B cell (primary cell): ENCODE results near the gene HES1. TPM values are rescaled to one million over a fixed set of nuclear protein-coding genes. Genes with fewer than 3 reads are reported as not detected.

Source experiments
- ATAC-seq: fragments of 200-7000 bp; cut with Tn5 transposase; one replicate; pipeline ENCODE4 v1.10.0; 2021; ENCODE audit warnings: low read depth, mild to moderate bottlenecking, moderate number of reproducible peaks, moderate library complexity
- CTCF ChIA-PET: fragments of 350-600 bp; sonication (Branson Sonifier 250); formaldehyde crosslinking; loops from one replicate; lab custom pipeline; 2021; ENCODE audit warnings: antibody characterized with exemption, inconsistent platforms; lab: Charles Lee
- POLR2A ChIA-PET: fragments of 350-600 bp; sonication (Branson Sonifier 250); formaldehyde crosslinking; loops from one replicate; lab custom pipeline; 2021; ENCODE audit warnings: antibody characterized with exemption; lab: Charles Lee
- DNase-seq: peaks from one replicate; pipeline ENCODE4 v3.0.0; 2013
- H2AFZ ChIP-seq: 2 replicates; pipeline ENCODE4 v1.6.1; 2012; ENCODE audit warnings: mild to moderate bottlenecking, low read depth, low read length; ENCODE audit not compliant: insufficient read depth, poor library complexity, severe bottlenecking
- H3K27ac ChIP-seq, 2 donors: 1 replicate in 1 of 2; 2 replicates in 1 of 2; pipeline ENCODE4 v1.5.1; 2012 to 2013; ENCODE audit warnings: low read length in 2 of 2, mild to moderate bottlenecking in 2 of 2, moderate library complexity in 1 of 2
- H3K27me3 ChIP-seq, 4 experiments: fragments of 200-600 bp in 1 of 4; sonication (generic) in 1 of 4; replicated peaks in 1 of 4; 1 replicate in 2 of 4; 2 replicates in 2 of 4; pipeline versions ENCODE4 v1.6.1 to v1.7.0; 2013 to 2016; ENCODE audit warnings: low read length in 3 of 4, mild to moderate bottlenecking in 2 of 4, mixed read lengths in 1 of 4, moderate library complexity in 1 of 4; ENCODE audit not compliant: insufficient read depth in 4 of 4, control insufficient read depth in 3 of 4; ENCODE audit errors: control extremely low read depth in 1 of 4
- H3K36me3 ChIP-seq, 2 experiments: replicated peaks in 1 of 2; 1 replicate in 1 of 2; 2 replicates in 1 of 2; pipeline versions ENCODE4 v1.6.1 to v1.7.1; 2013; ENCODE audit warnings: low read length in 1 of 2; ENCODE audit not compliant: insufficient read depth in 2 of 2, control insufficient read depth in 1 of 2; ENCODE audit errors: control extremely low read depth in 1 of 2, extremely low read depth in 1 of 2
- H3K4me1 ChIP-seq, 2 donors: fragments of 200-600 bp in 1 of 2; sonication (generic) in 1 of 2; 1 replicate in 1 of 2; 2 replicates in 1 of 2; pipeline versions ENCODE4 v1.5.1 to v1.6.1; 2013 to 2017; ENCODE audit warnings: low read length in 2 of 2; ENCODE audit not compliant: control insufficient read depth in 2 of 2, insufficient read depth in 2 of 2
- H3K4me2 ChIP-seq: replicated peaks from 2 replicates; pipeline ENCODE3; 2012; ENCODE audit warnings: mild to moderate bottlenecking, low read depth, low read length; ENCODE audit not compliant: poor library complexity, severe bottlenecking
- H3K4me3 ChIP-seq, 5 experiments: fragments of 200-600 bp in 1 of 5; sonication (generic) in 1 of 5; 1 replicate in 3 of 5; 2 replicates in 2 of 5; pipeline versions ENCODE4 v1.5.1 to v1.7.0; 2011 to 2016; ENCODE audit warnings: low read length in 4 of 5, mild to moderate bottlenecking in 4 of 5, low read depth in 2 of 5, control low read depth in 1 of 5, moderate library complexity in 1 of 5; ENCODE audit not compliant: insufficient read depth in 1 of 5; ENCODE audit errors: control extremely low read depth in 1 of 5, extremely low read depth in 1 of 5
- H3K79me2 ChIP-seq: fragments of 200-600 bp; sonication (generic); one replicate; pipeline ENCODE4 v1.6.0; 2016; ENCODE audit warnings: low read length; ENCODE audit not compliant: control insufficient read depth, insufficient read depth
- H3K9ac ChIP-seq: fragments of 200-600 bp; sonication (generic); 2 replicates; pipeline ENCODE4 v1.6.1; 2017; ENCODE audit warnings: mild to moderate bottlenecking, low read length, moderate library complexity
- H3K9me3 ChIP-seq, 3 donors: one replicate each; pipeline versions ENCODE4 v1.6.1 to v1.7.1; 2013; ENCODE audit warnings: low read length in 2 of 3; ENCODE audit not compliant: control insufficient read depth in 2 of 3, insufficient read depth in 1 of 3; ENCODE audit errors: control extremely low read depth in 1 of 3
- H4K20me1 ChIP-seq: 2 replicates; pipeline ENCODE4 v1.6.0; 2012; ENCODE audit warnings: mild to moderate bottlenecking, low read length; ENCODE audit not compliant: insufficient read depth, control insufficient read depth, poor library complexity, severe bottlenecking
- H3K27ac Mint-ChIP-seq: one replicate; pipeline ENCODE4 v1.8.0; 2021; ENCODE audit warnings: mixed read lengths
- H3K27me3 Mint-ChIP-seq: one replicate; pipeline ENCODE4 v1.8.0; 2021; ENCODE audit warnings: mixed read lengths
- H3K4me1 Mint-ChIP-seq: one replicate; pipeline ENCODE4 v1.8.0; 2021; ENCODE audit warnings: mixed read lengths
- H3K4me3 Mint-ChIP-seq: one replicate; pipeline ENCODE4 v1.8.0; 2021; ENCODE audit warnings: mixed read lengths
- H3K9me3 Mint-ChIP-seq: one replicate; pipeline ENCODE4 v1.8.0; 2022; ENCODE audit warnings: mixed read lengths; ENCODE audit not compliant: insufficient read depth
- EZH2 ChIP-seq: IDR thresholded peaks from 2 replicates; pipeline ENCODE4 v1.6.1; 2012; ENCODE audit warnings: borderline replicate concordance, low read depth, mild to moderate bottlenecking, moderate library complexity, low read length; ENCODE audit not compliant: insufficient read depth, poor library complexity, severe bottlenecking
- WGBS: methylation state at CpG from one replicate; pipeline ENCODE4 v1.1.5; 2013; ENCODE audit warnings: missing lambda C conversion rate; ENCODE audit not compliant: insufficient coverage; 5-methylcytosine and 5-hydroxymethylcytosine counted together
- intact Hi-C: fragments of 100-400 bp; cut with micrococcal nuclease; formaldehyde crosslinking; loops from one replicate; pipeline ENCODE4 v1.10.0; 2022
- polyA plus RNA-seq: library from polyadenylated mRNA; depleted of rRNA; stranded (reverse); fragments of >200 nt; gene quantifications from 2 replicates; pipeline ENCODE4 v1.2.3, GENCODE V29; 2012
- total RNA-seq, 2 donors: library from RNA; stranded (reverse); fragments of 120-200 nt in 1 of 2; gene quantifications; 1 replicate in 1 of 2; 2 replicates in 1 of 2; pipeline versions ENCODE4 v1.2.3 to v1.2.4, GENCODE V29; 2013 to 2022
- TF ChIP-seq, protein P1 (sequence below): fragments of 200-600 bp; IDR thresholded peaks from one replicate; pipeline ENCODE4 v1.8.0; 2022; ENCODE audit warnings: antibody characterized with exemption, mild to moderate bottlenecking

The HES1 gene
- total and polyA plus RNA-seq, 2 donors (not counting 1 experiment from before 2014, with no cell fraction given), result 2.4 to 60.3 TPM

DNA sequence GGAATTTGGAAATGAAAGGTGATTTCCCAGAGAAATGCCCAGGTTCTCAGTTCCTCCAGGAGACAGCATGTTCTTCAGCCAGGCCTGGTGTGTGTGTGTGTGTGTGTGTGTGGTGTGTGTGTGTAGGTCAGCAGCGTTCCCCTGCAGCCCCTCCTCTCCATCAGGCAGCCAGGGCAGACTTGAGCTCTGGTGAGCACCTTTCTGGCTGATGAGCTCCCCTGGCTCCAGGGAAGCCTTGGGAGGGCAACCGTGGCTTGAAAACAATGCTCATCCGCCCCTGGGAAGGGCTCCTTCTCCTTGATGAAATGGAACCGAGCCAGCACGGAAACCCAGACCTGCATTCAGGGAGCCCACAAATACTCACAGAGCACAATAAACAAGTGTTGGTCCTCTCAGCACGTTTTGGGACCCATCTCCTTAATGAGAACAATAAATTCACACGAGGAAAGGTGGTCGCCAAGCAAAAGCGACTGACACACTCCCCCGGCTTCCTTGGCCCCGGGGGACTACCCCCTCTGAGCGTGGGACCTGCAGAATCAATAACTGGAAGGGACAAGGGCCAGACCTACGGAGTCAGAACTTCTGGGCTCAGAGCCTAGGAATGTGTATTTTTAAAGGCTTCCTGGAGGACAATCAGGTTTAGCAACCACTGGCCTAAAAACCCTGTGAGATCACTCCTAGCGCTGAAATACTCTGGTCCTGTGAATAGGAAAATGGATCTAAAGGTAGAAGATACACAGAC is 38.6 kb upstream of the HES1 start:
- Mint-ChIP-seq H3K4me3 (no peak overlapping the region), H3K27me3 (no peaks in the 10 kb centered on the region), H3K27ac (peak overlapping the region; percentile 26), H3K4me1 (peaks cover 57% of the 10 kb centered on the region), H3K9me3 (no peaks in the 10 kb centered on the region)
- peaks cover 28 to 57% of the 10 kb centered on the region in 2 donors for H3K4me1 ChIP-seq
- H3K4me2 ChIP-seq, result no peak overlapping the region
- H4K20me1 ChIP-seq, result no peaks in the 10 kb centered on the region
- POLR2A ChIA-PET, result interaction anchor here (0.7 kb wide), 1 partner anchor 124 kb away, joined by 3 read pairs; no protein-coding TSS in a partner anchor
- TF ChIP-seq, protein P1, sequence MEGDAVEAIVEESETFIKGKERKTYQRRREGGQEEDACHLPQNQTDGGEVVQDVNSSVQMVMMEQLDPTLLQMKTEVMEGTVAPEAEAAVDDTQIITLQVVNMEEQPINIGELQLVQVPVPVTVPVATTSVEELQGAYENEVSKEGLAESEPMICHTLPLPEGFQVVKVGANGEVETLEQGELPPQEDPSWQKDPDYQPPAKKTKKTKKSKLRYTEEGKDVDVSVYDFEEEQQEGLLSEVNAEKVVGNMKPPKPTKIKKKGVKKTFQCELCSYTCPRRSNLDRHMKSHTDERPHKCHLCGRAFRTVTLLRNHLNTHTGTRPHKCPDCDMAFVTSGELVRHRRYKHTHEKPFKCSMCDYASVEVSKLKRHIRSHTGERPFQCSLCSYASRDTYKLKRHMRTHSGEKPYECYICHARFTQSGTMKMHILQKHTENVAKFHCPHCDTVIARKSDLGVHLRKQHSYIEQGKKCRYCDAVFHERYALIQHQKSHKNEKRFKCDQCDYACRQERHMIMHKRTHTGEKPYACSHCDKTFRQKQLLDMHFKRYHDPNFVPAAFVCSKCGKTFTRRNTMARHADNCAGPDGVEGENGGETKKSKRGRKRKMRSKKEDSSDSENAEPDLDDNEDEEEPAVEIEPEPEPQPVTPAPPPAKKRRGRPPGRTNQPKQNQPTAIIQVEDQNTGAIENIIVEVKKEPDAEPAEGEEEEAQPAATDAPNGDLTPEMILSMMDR, result no peak
- TF ChIP-seq EZH2, result no peak
- WGBS, result 88% methylated on average over 9 of the region's 14 CpGs
- CTCF ChIA-PET, result no interaction called here
- H3K9me3 ChIP-seq, result no peaks in the 10 kb centered on the region
- no peaks in the 10 kb centered on the region for H3K79me2 ChIP-seq
- no peak overlapping the region for H3K4me3 ChIP-seq
- ATAC-seq (no peak), DNase-seq (no peak)
- no peak overlapping the region for H2AFZ ChIP-seq
- intact Hi-C loops, result no loop called here
- H3K36me3 ChIP-seq, result no peaks in the 10 kb centered on the region
- no peak overlapping the region for H3K9ac ChIP-seq
- H3K27ac ChIP-seq, result no peak overlapping the region
- no peaks in the 10 kb centered on the region for H3K27me3 ChIP-seq

DNA sequence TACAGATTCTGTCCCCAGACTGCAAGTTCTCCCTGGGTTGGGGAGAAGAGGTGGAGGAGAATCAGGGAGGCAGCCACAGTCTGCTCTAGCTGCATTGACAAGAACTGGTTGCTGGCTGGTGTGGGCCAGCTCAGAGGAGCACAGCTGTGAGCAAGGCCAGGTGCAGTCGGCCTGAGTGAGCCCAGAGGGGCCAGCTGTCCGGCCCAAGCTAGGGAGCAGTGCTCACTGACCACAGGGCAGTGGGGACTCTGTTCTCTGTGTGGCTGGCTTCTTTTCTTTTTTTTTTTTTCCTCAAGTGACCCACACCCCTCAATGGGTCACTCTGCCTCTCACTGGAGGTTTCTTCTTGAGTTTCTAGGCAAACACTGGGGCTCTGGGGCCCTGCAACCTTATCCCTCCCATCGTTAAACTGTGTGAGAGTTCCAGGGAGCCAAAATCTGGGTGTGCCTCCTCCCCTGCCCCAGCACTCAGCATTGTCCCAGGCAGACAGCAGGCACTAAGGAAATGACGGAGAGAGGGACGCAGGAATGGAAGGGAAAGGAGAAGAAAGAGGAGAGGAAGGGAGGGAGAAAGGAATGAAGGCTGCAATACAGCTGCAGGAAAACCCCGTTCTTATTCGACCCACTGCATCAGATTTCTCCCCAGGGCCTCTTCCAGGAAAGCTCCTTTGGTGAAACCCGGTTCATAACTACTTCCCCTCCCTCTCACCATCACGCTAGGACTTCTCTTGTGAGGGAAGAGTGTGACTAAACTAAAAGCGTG is 37.7 kb upstream of the HES1 start:
- Histone ChIP-seq H3K4me3 (no peak overlapping the region), H3K4me2 (no peak overlapping the region), H2AFZ (no peak overlapping the region), H3K27ac (no peak overlapping the region), H3K9me3 (no peaks in the 10 kb centered on the region), H4K20me1 (no peaks in the 10 kb centered on the region), H3K36me3 (no peaks in the 10 kb centered on the region), H3K4me1 (peaks cover 38 to 66% of the 10 kb centered on the region in 2 donors), H3K27me3 (no peaks in the 10 kb centered on the region), H3K9ac (no peak overlapping the region), H3K79me2 (no peaks in the 10 kb centered on the region)
- CTCF ChIA-PET, result interaction anchor here (0.9 kb wide), 1 partner anchor 40 kb away, joined by 4 read pairs; no protein-coding TSS in a partner anchor
- ATAC-seq (no peak), DNase-seq (no peak)
- WGBS, result 68% methylated on average over 4 of the region's 10 CpGs
- H3K27ac Mint-ChIP-seq, result peak overlapping the region; percentile 72
- H3K4me3 Mint-ChIP-seq, result peak overlapping the region; percentile 35
- H3K9me3 Mint-ChIP-seq, result no peaks in the 10 kb centered on the region
- POLR2A ChIA-PET, result interaction anchor here (0.5 to 0.9 kb wide), 3 partner anchors 21 to 125 kb away, joined by 3 to 5 read pairs (median 3); no protein-coding TSS in a partner anchor
- TF ChIP-seq EZH2, result no peak
- TF ChIP-seq, protein P1, result no peak
- H3K4me1 Mint-ChIP-seq, result peaks cover 59% of the 10 kb centered on the region
- H3K27me3 Mint-ChIP-seq, result no peaks in the 10 kb centered on the region
- intact Hi-C loops, result no loop called here
